Fibroblast of skin of left quadriceps (primary cell): ENCODE measurements around the gene CNTN4.
"Not testable (repeated sequence)": the region's sequence is repeated elsewhere in the genome, so short reads cannot be mapped to it uniquely, and the experiment has no call there.

ENCODE experiments used
- DNase-seq, 2 experiments: peaks; one replicate each; pipeline ENCODE4 v3.0.0-alpha.2; 2013; ENCODE audit warnings: low read depth in 2 of 2

Gene CNTN4

GRCh38 chr3:2516762-2517441 lies 418.2 kb downstream of the CNTN4 start:
- DNase-seq, result no peak

- DNase-seq, result no peak
Observed at GRCh38 chr3:2517500-2518172, 419.0 kb downstream of the CNTN4 start.

GRCh38 chr3:2523281-2523836 lies 424.7 kb downstream of the CNTN4 start:
- no peak for DNase-seq

GRCh38 chr3:2525968-2526367 lies 427.3 kb downstream of the CNTN4 start:
- no peak for DNase-seq

GRCh38 chr3:2526926-2527325 lies 428.3 kb downstream of the CNTN4 start:
- no peak for DNase-seq

- not testable (repeated sequence) for DNase-seq
Observed at GRCh38 chr3:2527328-2527727, 428.7 kb downstream of the CNTN4 start.

- not testable (repeated sequence) for DNase-seq
Observed at GRCh38 chr3:2534767-2535166, 436.1 kb downstream of the CNTN4 start.

- no peak for DNase-seq
Observed at GRCh38 chr3:2535206-2535605, 436.5 kb downstream of the CNTN4 start.

- no peak for DNase-seq
Observed at GRCh38 chr3:2536575-2536974, 437.9 kb downstream of the CNTN4 start.

GRCh38 chr3:2540115-2540514 lies 441.4 kb downstream of the CNTN4 start:
- DNase-seq, result no peak

- DNase-seq, result no peak
Observed at GRCh38 chr3:2543247-2543646, 444.6 kb downstream of the CNTN4 start.

GRCh38 chr3:2544212-2544611 lies 445.5 kb downstream of the CNTN4 start:
- DNase-seq, result no peak

- no peak for DNase-seq
Observed at GRCh38 chr3:2544718-2545117, 446.1 kb downstream of the CNTN4 start.

GRCh38 chr3:2547049-2547448 lies 448.4 kb downstream of the CNTN4 start:
- DNase-seq, result no peak

- no peak for DNase-seq
Observed at GRCh38 chr3:2554656-2555055, 456.0 kb downstream of the CNTN4 start.

GRCh38 chr3:2558796-2559195 lies 460.1 kb downstream of the CNTN4 start:
- DNase-seq, result no peak

GRCh38 chr3:2567451-2567850 lies 468.8 kb downstream of the CNTN4 start:
- no peak for DNase-seq

- no peak for DNase-seq
Observed at GRCh38 chr3:2568156-2568555, 469.5 kb downstream of the CNTN4 start.

GRCh38 chr3:2568929-2569328 lies 470.3 kb downstream of the CNTN4 start:
- DNase-seq, result no peak

- DNase-seq, result no peak
Observed at GRCh38 chr3:2577571-2577970, 478.9 kb downstream of the CNTN4 start.

GRCh38 chr3:2578560-2578959 lies 479.9 kb downstream of the CNTN4 start:
- no peak for DNase-seq

- no peak for DNase-seq
Observed at GRCh38 chr3:2579206-2579605, 480.5 kb downstream of the CNTN4 start.

GRCh38 chr3:2583046-2583445 lies 484.4 kb downstream of the CNTN4 start:
- DNase-seq, result no peak
